Spleen (tissue), 11 donors: ENCODE data around the gene ESYT2. TPM values are rescaled to one million over a fixed set of nuclear protein-coding genes. Genes with fewer than 3 reads are reported as not detected.

Experiments used
- DNase-seq: peaks from one replicate; pipeline ENCODE4 v3.0.0-alpha.2; 2020
- H3K27ac ChIP-seq, 8 donors: fragments of 200-600 bp; sonication (generic) in 7 of 8; 1 replicate in 4 of 8; 2 replicates in 4 of 8; pipeline versions ENCODE4 v1.5.0 to v1.8.0; 2016 to 2021; ENCODE audit warnings: inconsistent platforms in 4 of 8, mild to moderate bottlenecking in 4 of 8, moderate library complexity in 1 of 8
- H3K27me3 ChIP-seq, 7 donors: fragments of 200-600 bp; sonication (generic) in 6 of 7; replicated peaks in 1 of 7; 1 replicate in 4 of 7; 2 replicates in 3 of 7; pipeline versions ENCODE4 v1.5.0 to v1.8.0; 2016 to 2021; ENCODE audit warnings: inconsistent platforms in 3 of 7, mild to moderate bottlenecking in 1 of 7
- H3K36me3 ChIP-seq, 6 donors: fragments of 200-600 bp; sonication (generic) in 5 of 6; 1 replicate in 4 of 6; 2 replicates in 2 of 6; pipeline versions ENCODE4 v1.5.0 to v1.8.0; 2016 to 2021; ENCODE audit warnings: inconsistent platforms in 2 of 6
- H3K4me1 ChIP-seq, 6 donors: fragments of 200-600 bp; sonication (generic) in 5 of 6; 1 replicate in 3 of 6; 2 replicates in 3 of 6; pipeline versions ENCODE4 v1.5.0 to v1.8.0; 2016 to 2021; ENCODE audit warnings: inconsistent platforms in 3 of 6
- H3K4me3 ChIP-seq, 8 donors: fragments of 200-600 bp; sonication (generic) in 7 of 8; 1 replicate in 4 of 8; 2 replicates in 4 of 8; pipeline versions ENCODE4 v1.5.0 to v1.8.0; 2016 to 2021; ENCODE audit warnings: inconsistent platforms in 4 of 8, mild to moderate bottlenecking in 4 of 8, moderate library complexity in 2 of 8
- H3K9me3 ChIP-seq, 8 donors: fragments of 200-600 bp; sonication (generic) in 7 of 8; 1 replicate in 4 of 8; 2 replicates in 4 of 8; pipeline versions ENCODE4 v1.5.0 to v1.8.0; 2016 to 2021; ENCODE audit warnings: inconsistent platforms in 4 of 8
- POLR2A ChIP-seq, 3 donors: fragments of 450-650 bp; IDR thresholded peaks; one replicate each; pipeline ENCODE4 v1.5.1; 2017; ENCODE audit warnings: antibody characterized with exemption in 3 of 3, mild to moderate bottlenecking in 1 of 3
- POLR2AphosphoS5 ChIP-seq, 3 donors: sonication (generic); formaldehyde crosslinking; IDR thresholded peaks; one replicate each; pipeline ENCODE4 v1.5.1; 2017; ENCODE audit warnings: antibody characterized with exemption in 3 of 3
- WGBS, 5 donors: extraction: QIAGEN DNeasy Blood & Tissue Kit in 3 of 5; methylation state at CpG; one replicate each; pipeline versions ENCODE4 v1.1.5 to v1.1.7; 2013 to 2018; 5-methylcytosine and 5-hydroxymethylcytosine counted together
- intact Hi-C: fragments of 100-400 bp; cut with DNase I; formaldehyde crosslinking; loops from one replicate; pipeline ENCODE4 v1.15.0; 2023; ENCODE audit warnings: low total_unique reads
- polyA plus RNA-seq, 3 donors: library from polyadenylated mRNA; stranded (reverse); fragments of 200-250 nt; gene quantifications; one replicate each; pipeline ENCODE4 v1.2.1, GENCODE V29; 2013
- total RNA-seq, 7 donors: library from RNA; depleted of rRNA in 3 of 7; stranded (reverse); fragments of >200 nt in 3 of 7; fragmentation: NEBNext Ultra II Directional in 4 of 7; extraction: Animal tissue kit (Norgen Biotek cat#: 25700) in 4 of 7; gene quantifications; one replicate each; pipeline versions ENCODE4 v1.1.0 to v1.2.1, GENCODE V29; 2016 to 2021
- TF ChIP-seq, protein P1 (sequence below), 11 experiments: fragments of 200-600 bp in 7 of 11; fragments of 450-650 bp in 4 of 11; sonication (generic) in 4 of 11; IDR thresholded peaks in 8 of 11; conservative IDR thresholded peaks in 3 of 11; 1 replicate in 7 of 11; 2 replicates in 4 of 11; pipeline versions ENCODE4 v1.4.0 to v1.8.0; 2016 to 2021; ENCODE audit warnings: antibody characterized with exemption in 11 of 11, inconsistent platforms in 4 of 11, mild to moderate bottlenecking in 1 of 11
- donor health status: healthy with polysubstance abuse.
- donor health status: DM: no; HTN: no; CAD: no; lungs with moderate emphysema.
- donor health status: DM: no; HTN: no; CAD: no.
- donor health status: Bipolar disorder and iron deficiency.
- donor health status: healthy.
- donor health status: DM: no; HTN: no; CAD: no.
- donor health status: DM: yes; HTN: yes; CAD: no.

ESYT2 gene
- total and polyA plus RNA-seq, 10 donors, result 6.6 to 61.0 (median 45.9) TPM

DNA sequence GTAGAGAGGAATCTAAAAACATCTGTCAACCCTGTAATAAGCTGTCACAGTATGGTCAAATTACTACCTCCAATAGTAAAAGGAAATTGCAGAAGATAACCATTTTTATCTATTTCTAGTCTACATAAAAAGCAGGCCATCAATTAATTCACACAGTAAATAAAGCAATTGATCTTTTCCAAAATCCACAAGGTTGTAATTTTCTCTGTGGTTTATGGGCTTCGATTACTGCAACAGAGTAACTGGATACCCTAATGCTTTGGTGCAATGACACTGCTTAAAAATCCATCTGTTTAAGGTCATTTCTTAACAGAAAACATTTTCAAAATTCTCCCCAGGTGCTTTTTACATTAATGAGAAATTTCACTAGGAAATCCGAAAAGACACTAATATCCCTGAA lies 23.9 kb downstream of the ESYT2 start:
- Histone ChIP-seq H3K4me3 (no peak overlapping the region), H3K27me3 (no peaks in the 10 kb centered on the region), H3K27ac (no peak overlapping the region), H3K4me1 (peaks cover 0 to 41% (median 12%) of the 10 kb centered on the region in 6 donors), H3K36me3 (peaks cover 0 to 37% (median 3%) of the 10 kb centered on the region in 6 donors), H3K9me3 (peaks cover 0 to 8% (median 0%) of the 10 kb centered on the region in 8 donors)
- TF ChIP-seq, protein P1, sequence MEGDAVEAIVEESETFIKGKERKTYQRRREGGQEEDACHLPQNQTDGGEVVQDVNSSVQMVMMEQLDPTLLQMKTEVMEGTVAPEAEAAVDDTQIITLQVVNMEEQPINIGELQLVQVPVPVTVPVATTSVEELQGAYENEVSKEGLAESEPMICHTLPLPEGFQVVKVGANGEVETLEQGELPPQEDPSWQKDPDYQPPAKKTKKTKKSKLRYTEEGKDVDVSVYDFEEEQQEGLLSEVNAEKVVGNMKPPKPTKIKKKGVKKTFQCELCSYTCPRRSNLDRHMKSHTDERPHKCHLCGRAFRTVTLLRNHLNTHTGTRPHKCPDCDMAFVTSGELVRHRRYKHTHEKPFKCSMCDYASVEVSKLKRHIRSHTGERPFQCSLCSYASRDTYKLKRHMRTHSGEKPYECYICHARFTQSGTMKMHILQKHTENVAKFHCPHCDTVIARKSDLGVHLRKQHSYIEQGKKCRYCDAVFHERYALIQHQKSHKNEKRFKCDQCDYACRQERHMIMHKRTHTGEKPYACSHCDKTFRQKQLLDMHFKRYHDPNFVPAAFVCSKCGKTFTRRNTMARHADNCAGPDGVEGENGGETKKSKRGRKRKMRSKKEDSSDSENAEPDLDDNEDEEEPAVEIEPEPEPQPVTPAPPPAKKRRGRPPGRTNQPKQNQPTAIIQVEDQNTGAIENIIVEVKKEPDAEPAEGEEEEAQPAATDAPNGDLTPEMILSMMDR (IDR thresholded peaks at IDR 0.05 in 8 of 11, conservative IDR thresholded peaks at IDR 0.05 in 3 of 11), result no peak
- TF ChIP-seq POLR2AphosphoS5 (IDR thresholded peaks at IDR 0.05) (no peak), POLR2A (IDR thresholded peaks at IDR 0.05) (no peak)
- intact Hi-C loops, result no loop called here
- no peak for DNase-seq
- WGBS, 5 donors, result 86 to 99% (median 94%) methylated on average over 2 of the region's 2 CpGs

DNA sequence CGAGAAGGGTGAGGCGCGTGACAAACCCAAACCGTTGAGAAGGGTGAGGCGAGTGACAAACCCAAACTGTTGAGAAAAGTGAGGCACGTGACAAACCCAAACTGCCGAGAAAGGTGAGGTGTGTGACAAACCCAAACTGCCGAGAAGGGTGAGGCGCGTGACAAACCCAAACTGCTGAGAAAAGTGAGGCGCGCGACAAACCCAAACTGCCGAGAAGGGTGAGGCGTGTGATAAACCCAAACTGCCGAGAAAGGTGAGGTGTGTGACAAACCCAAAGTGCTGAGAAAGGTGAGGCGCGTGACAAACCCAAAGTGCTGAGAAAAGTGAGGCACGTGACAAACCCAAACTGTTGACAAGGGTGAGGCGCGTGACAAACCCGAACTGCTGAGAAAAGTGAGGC lies 25.0 kb downstream of the ESYT2 start:
- DNase-seq, result no peak
- TF ChIP-seq POLR2AphosphoS5 (IDR thresholded peaks at IDR 0.05) (no peak), POLR2A (IDR thresholded peaks at IDR 0.05) (no peak)
- TF ChIP-seq, protein P1 (IDR thresholded peaks at IDR 0.05 in 8 of 11, conservative IDR thresholded peaks at IDR 0.05 in 3 of 11), result no peak
- H3K36me3 ChIP-seq, result peaks cover 0 to 37% (median 3%) of the 10 kb centered on the region in 6 donors
- intact Hi-C loops, result no loop called here
- H3K4me3 ChIP-seq, result no peak overlapping the region
- 83 to 93% (median 88%) methylated on average over 22 of the region's 22 CpGs for WGBS, 5 donors
- peak overlapping the region in 3 of 8 donors; percentile 21 to 40 (median 37) for H3K27ac ChIP-seq
- peaks cover 0 to 34% (median 9%) of the 10 kb centered on the region in 6 donors for H3K4me1 ChIP-seq
- H3K27me3 ChIP-seq, result no peaks in the 10 kb centered on the region
- H3K9me3 ChIP-seq, result peaks cover 0 to 8% (median 0%) of the 10 kb centered on the region in 8 donors

DNA sequence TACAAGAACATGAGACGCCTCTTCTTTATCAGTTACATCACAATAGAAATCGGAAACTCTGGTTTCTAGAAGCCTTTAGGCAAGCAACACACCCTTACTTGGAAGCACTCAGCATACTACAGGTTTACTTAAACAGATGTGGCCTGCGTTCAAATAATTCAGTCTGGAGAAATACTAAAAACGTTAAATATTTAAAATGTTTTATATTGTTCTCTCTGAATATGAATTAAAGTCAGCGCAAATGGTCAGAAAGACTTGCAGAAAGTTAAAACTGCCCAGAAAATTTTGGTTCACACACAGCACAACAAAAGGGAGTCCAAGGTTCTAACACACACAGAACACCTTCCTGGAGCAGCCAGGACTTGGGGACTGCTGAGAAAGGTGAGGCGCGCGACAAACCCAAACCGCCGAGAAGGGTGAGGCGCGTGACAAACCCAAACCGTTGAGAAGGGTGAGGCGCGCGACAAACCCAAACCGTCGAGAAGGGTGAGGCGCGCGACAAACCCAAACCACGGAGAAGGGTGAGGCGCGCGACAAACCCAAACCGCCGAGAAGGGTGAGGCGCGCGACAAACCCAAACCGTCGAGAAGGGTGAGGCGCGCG lies 25.8 kb downstream of the ESYT2 start:
- Histone ChIP-seq H3K27ac (peak overlapping the region in 3 of 8 donors; percentile 2 to 49 (median 8)), H3K4me1 (peaks cover 0 to 38% (median 9%) of the 10 kb centered on the region in 6 donors), H3K36me3 (peaks cover 0 to 30% (median 3%) of the 10 kb centered on the region in 6 donors), H3K4me3 (no peak overlapping the region), H3K9me3 (peaks cover 0 to 8% (median 0%) of the 10 kb centered on the region in 8 donors), H3K27me3 (no peaks in the 10 kb centered on the region)
- DNase-seq, result no peak
- TF ChIP-seq POLR2A (IDR thresholded peaks at IDR 0.05) (no peak), POLR2AphosphoS5 (IDR thresholded peaks at IDR 0.05) (no peak)
- TF ChIP-seq, protein P1 (IDR thresholded peaks at IDR 0.05 in 8 of 11, conservative IDR thresholded peaks at IDR 0.05 in 3 of 11), result no peak
- intact Hi-C loops, result no loop called here
- WGBS, 5 donors, result 80 to 91% (median 89%) methylated on average over 24 to 35 of the region's 35 CpGs

DNA sequence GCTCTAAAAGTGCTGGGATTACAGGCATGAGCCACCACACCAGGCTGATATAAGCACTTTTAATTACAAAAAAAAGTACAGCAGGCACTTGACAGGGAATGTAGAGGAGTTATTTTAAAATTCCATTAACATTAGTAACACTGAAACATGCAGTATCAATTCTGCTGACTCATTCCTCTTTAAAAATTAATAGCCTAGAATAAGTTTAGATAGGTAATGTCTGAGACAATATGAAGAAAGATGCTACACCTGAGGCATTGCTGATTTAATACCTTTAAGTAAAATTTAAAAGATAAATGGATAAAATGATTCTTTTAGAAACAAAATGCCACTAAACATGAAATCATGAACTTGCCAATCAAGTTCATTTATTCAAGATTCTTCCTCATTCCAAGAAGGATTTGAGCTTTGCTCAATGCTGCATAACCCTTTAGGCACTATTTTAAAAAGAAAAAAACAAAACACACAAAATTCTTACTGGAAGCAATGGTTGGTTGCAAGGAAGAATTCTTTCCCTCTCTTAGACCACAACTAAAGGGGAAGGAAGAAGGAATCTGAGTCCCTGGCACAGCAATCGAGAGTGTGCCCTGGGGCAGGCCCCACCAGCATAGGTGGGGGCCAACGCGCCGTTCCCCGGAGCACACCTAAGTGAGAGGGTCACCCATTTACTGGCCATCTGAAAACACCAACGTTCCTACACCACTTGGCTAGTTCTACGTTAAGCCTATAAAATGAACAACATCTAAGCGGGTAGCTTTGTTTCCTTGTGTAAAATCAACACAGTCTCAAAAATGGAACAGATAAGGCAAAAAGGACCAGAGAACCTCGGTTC lies 26.6 kb downstream of the ESYT2 start:
- Histone ChIP-seq H3K4me1 (peaks cover 0 to 38% (median 9%) of the 10 kb centered on the region in 6 donors), H3K9me3 (peaks cover 0 to 8% (median 0%) of the 10 kb centered on the region in 8 donors), H3K36me3 (peaks cover 0 to 28% (median 2%) of the 10 kb centered on the region in 6 donors), H3K27ac (peak overlapping the region in 3 of 8 donors; percentile 2 to 49 (median 8)), H3K4me3 (no peak overlapping the region), H3K27me3 (no peaks in the 10 kb centered on the region)
- DNase-seq, result peak; percentile 54
- TF ChIP-seq POLR2AphosphoS5 (IDR thresholded peaks at IDR 0.05), result no peak
- TF ChIP-seq POLR2A (IDR thresholded peaks at IDR 0.05), result no peak
- TF ChIP-seq, protein P1 (IDR thresholded peaks at IDR 0.05 in 8 of 11, conservative IDR thresholded peaks at IDR 0.05 in 3 of 11), result no peak
- 59 to 71% (median 63%) methylated on average over 9 of the region's 9 CpGs for WGBS, 5 donors
- intact Hi-C loops, result no loop called here
